SW 1271 (cell line): ENCODE results near the gene DISC1.
"Not testable (repeated sequence)": the region's sequence is repeated elsewhere in the genome, so short reads cannot be mapped to it uniquely, and the experiment has no call there.

Source experiments
- DNase-seq, 2 experiments: peaks; one replicate each; lab custom pipeline; 2025; lab: John Stamatoyannopoulos, UW

The DISC1 gene

GRCh38 chr1:231668826-231669225 is 42.2 kb downstream of the DISC1 start:
- no peak for DNase-seq

GRCh38 chr1:231669864-231670621 is 43.5 kb downstream of the DISC1 start:
- not testable (repeated sequence) for DNase-seq

- no peak for DNase-seq
Measured at GRCh38 chr1:231670755-231671154, 44.2 kb downstream of the DISC1 start.

DNA sequence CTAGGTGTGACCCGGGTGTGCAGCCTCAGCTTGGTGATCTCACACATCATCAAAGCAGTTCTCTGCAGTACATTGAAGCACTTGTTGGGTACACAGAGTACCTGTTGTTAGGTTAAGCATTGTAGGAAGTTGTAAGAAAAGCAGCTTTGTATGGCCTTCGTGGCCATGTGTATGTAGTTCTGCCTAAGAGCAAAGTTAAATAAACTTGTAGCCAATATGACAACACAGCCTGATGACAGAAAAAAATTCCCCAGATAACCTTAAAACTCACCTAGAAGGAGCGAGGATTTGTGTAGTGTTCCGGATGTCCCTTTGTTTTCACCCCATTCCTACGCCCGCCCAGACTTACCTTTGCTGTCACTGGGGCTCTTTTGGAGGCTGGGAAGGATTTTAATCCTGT is 48.0 kb downstream of the DISC1 start:
- DNase-seq = no peak

DNA sequence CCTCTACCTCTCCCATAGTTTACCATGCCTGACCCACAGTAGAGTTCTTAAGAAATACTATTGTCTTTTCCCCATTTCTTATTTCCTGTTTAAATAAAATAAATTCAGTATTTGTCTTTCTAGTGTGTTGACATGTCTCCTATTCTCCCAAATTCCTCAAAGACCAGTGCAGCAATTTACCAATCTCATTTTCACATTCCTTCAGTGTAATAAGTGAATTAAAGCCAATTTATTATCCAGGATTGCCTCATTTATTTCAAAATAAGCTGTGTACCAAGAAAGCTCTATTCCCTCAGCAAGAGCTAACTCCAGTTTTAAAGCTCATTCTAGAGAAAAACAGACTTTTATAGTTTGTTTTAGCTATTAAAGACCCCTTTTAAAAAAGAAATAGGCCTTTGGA is 49.9 kb downstream of the DISC1 start:
- DNase-seq = no peak

- DNase-seq = no peak
Measured at GRCh38 chr1:231677442-231677841, 50.9 kb downstream of the DISC1 start.

DNA sequence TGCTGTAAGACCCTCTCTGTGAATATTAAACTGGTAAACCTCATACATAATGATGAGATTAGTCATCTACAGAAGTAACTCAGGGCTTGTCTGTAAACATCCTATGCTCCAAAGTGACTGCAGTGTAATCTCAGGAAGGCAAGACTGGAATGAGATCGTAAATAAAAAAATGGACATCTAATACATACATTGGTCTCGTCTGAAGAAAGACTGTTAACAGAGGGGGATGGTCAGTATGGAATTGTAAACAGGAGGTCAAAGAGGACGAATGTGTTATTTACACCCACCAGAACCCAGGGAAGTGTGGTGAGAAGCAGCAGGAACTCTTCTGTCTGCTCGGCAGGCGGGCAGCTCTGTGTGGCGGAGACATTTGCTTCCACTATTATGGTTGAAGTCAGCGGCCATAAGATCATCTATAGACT is 51.4 kb downstream of the DISC1 start:
- no peak for DNase-seq

GRCh38 chr1:231679109-231679508 is 52.5 kb downstream of the DISC1 start:
- DNase-seq = no peak

DNA sequence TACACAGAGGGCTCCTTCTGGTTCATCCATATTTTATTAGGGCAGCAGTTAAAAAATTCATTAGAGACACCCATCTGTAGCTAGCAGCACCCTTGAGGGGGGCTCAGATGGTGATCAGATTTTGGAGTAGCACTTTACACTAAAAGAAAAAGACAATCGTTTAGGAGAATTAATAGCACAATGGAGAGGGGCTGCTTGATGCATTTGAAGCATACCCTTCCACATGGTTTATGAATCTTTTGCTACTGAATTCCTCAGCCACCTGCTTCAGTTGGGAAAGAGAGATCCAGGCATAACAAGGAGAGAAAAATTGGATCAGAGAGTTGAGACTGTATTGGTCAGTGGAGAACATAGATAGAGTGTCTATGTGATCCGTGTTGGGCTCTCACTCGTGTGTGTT is 54.4 kb downstream of the DISC1 start:
- DNase-seq = no peak

DNA sequence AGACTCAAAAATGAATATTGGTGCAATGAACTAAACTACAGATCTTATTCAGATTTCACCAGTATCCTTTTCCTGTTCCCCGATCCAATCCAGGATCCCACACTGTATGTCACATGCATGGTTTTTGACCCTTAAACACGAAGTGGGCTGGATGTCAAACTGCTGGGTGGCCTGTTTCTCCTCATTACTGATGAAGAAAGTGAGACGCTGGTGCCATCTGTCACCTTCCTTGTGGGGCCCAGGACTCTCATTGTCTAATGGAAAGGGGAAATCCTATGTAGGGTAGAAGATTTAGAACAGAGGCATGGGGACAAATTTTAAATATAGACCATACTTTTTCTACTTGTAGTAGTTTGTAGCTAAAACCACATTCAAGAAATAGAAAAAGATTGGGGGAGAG is 56.2 kb downstream of the DISC1 start:
- no peak for DNase-seq

- DNase-seq = no peak
Measured at GRCh38 chr1:231683439-231684165, 57.0 kb downstream of the DISC1 start.

DNA sequence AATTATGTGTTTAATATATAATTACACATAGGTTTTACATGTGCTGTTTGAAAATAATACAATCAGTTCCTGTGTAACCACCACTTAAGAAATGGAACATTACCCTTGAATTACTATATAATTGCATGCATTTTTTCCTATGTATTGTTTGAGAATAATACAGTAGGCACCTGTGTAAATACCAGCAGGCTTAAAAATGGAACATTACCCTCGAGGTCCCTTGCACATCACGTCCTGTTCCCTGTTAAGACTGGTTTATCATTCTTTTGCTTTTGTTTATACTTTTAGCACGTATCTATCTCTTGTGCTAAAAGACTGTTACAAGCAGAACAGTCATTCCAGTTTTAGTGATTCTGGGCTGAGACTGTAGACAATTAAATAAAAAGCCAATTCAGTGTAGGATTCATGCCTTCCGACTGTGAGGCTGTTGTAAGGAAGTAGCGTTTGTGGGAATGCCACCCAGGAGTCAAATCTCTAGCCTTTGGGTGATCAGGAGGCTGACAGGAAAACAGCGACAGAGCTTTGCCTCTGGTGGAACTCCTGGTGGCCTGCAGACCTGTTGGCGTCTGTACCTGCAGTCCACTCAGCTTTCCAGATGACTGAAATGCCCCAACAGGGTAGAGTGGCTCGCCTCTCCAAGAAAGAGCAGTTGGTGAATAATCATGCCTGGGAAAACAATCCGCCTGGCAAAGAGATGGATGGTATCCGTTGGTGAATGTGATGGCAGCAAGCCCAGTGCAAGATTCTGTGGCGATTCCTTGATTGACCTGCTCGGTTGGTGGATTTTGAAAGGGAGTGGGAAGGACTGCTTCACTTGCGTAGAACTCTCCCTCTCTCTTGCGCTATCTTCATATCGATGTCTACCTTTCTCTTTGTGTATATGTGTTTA is 58.0 kb downstream of the DISC1 start:
- DNase-seq = no peak

GRCh38 chr1:231686384-231686783 is 59.8 kb downstream of the DISC1 start:
- no peak for DNase-seq

- no peak for DNase-seq
Measured at GRCh38 chr1:231688989-231689388, 62.4 kb downstream of the DISC1 start.

- DNase-seq = no peak
Measured at GRCh38 chr1:231690059-231690458, 63.5 kb downstream of the DISC1 start.

DNA sequence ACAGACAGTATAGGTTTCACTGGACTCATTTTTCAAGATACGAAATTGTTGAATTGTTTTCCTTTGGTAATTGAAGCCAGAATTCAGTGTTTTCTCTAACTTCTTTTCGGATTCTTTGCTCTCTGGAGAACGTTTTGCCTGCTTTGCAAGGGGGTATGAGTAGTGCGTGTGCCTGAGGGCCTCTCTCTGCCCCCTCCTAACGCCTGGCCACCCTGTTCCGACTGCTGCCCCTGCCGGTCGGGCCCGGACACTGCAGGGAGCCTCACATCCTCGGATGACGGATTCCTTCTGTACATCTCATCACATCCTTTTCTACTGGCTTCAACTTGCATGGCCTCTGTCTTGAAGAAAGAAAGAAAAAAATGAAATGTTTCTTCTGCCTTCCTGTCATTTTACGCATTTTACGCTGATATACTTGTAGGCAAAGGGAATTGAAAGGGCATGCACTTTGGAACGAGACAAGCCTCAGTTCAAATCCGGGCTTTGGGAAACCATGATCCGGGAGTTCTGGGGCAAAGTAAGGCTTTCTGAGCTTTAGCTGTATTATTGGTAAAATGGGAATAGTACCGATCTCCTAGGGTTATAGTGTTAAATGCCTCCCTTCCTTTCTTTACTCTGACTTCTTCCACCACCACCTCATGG is 65.1 kb downstream of the DISC1 start:
- DNase-seq = no peak

DNA sequence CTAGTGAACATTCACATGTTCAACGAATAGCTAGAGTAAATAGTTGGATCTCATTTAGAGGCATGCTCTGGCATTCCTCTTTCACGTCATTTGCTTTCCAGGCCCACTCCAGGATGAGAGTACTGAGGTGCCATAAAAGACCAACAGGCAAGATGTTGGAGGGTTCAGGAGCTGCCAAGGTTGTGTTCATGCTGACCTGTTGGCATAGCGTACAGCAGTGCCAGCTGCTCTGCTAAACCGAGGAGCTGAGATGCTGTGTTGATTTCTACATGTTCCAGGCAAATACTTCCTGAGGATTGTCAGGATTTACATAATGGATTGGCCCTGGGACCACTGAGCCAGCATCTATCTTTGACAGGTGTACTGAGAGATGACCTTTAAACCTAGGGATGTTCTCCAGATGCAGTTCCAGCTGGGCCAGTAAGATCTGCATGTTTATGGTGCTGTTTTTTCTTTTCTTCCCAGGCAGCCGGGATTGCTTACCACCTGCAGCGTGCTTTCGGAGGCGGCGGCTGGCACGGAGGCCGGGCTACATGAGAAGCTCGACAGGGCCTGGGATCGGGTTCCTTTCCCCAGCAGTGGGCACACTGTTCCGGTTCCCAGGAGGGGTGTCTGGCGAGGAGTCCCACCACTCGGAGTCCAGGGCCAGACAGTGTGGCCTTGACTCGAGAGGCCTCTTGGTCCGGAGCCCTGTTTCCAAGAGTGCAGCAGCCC is 66.9 kb downstream of the DISC1 start:
- no peak for DNase-seq

- no peak for DNase-seq
Measured at GRCh38 chr1:231694075-231694431, 67.5 kb downstream of the DISC1 start.

DNA sequence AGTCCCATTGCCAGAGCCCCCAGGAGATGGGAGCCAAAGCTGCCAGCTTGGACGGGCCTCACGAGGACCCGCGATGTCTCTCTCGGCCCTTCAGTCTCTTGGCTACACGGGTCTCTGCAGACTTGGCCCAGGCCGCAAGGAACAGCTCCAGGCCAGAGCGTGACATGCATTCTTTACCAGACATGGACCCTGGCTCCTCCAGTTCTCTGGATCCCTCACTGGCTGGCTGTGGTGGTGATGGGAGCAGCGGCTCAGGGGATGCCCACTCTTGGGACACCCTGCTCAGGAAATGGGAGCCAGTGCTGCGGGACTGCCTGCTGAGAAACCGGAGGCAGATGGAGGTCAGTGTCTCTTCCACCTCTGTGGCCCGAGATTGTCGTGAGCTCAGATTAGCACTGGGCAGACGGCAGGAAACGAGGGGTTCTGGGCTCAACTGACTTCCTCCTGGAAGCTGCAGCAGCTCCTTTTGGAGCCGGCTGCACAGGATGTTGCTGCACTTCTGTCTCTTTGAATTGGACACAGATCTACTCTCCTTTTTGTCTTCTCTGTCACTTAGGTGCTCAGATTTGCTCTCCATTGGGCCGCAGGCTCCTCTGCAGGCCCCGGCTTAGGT is 68.0 kb downstream of the DISC1 start:
- DNase-seq = no peak

DNA sequence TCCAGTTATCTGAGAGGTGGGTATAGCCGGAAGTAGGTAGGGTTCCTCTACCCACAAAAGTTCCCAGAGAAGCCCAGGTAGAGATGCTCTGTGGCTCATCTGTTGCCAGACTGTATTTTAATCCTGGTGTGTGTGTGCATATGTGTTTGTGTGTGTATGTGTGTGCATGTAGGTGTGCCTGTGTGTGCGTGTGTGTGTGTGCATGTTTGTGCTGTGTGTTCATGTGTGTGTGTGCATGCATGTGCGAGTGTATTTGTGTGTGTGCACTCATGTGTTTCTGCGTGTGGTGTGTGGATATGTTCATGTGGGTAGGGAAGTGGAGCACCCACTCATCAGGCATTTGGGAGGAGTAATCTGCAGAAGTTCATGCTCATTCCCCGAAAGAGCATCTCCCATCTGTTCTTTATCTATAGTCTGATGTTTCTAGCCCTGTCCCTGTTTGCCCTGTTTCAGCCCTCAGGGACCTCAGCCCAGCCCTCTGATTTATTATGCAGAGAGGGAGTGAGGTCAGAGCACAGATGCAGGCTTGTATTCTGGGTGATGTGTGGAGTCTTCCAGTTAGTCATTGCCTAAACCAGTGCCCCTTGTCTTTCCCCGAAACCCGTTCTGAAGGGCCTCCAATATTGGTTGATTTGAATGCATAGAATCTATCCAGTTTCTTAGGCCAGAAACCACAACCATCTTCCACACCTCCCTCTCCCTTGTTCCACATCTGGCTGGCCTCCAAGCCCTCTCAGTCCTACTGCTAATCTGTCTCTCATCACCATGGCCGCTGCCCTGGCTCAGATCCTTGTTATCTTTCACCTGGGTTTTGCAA is 69.1 kb downstream of the DISC1 start:
- DNase-seq = no peak
